Heart left ventricle (tissue), 16 donors: ENCODE measurements around the gene GPER1. TPM values are rescaled to one million over a fixed set of nuclear protein-coding genes. Genes with fewer than 3 reads are reported as not detected.

ENCODE experiments used
- ATAC-seq, 4 donors: fragments of 200-7000 bp; cut with Tn5 transposase; one replicate each; pipeline ENCODE4 v1.9.1; 2020 to 2022; ENCODE audit warnings: moderate library complexity in 4 of 4, mild to moderate bottlenecking in 3 of 4, moderate number of reproducible peaks in 1 of 4
- DNase-seq, 5 donors: peaks; one replicate each; pipeline ENCODE4 v3.0.0-alpha.2; 2020
- H3K27ac ChIP-seq, 12 donors: fragments of 200-600 bp; sonication (generic) in 4 of 12; one replicate each; pipeline versions ENCODE4 v1.5.0 to v1.8.0; 2016 to 2022; ENCODE audit warnings: mild to moderate bottlenecking in 2 of 12
- H3K27me3 ChIP-seq, 9 donors: fragments of 200-600 bp; sonication (generic) in 2 of 9; one replicate each; pipeline versions ENCODE4 v1.5.1 to v1.8.0; 2016 to 2022; ENCODE audit warnings: mild to moderate bottlenecking in 3 of 9
- H3K36me3 ChIP-seq, 9 donors: fragments of 200-600 bp; sonication (generic) in 2 of 9; one replicate each; pipeline versions ENCODE4 v1.5.0 to v1.8.0; 2018 to 2022; ENCODE audit warnings: mild to moderate bottlenecking in 2 of 9
- H3K4me1 ChIP-seq, 12 donors: fragments of 200-600 bp; sonication (generic) in 4 of 12; one replicate each; pipeline versions ENCODE4 v1.5.0 to v1.8.0; 2016 to 2022; ENCODE audit warnings: mild to moderate bottlenecking in 3 of 12
- H3K4me3 ChIP-seq, 12 donors: fragments of 200-600 bp; sonication (generic) in 4 of 12; one replicate each; pipeline versions ENCODE4 v1.5.0 to v1.8.0; 2017 to 2022; ENCODE audit warnings: mild to moderate bottlenecking in 9 of 12, moderate library complexity in 4 of 12
- H3K9me3 ChIP-seq, 12 donors: fragments of 200-600 bp; sonication (generic) in 4 of 12; one replicate each; pipeline versions ENCODE4 v1.5.0 to v1.8.0; 2016 to 2022; ENCODE audit warnings: mild to moderate bottlenecking in 1 of 12
- CTCF ChIP-seq, 12 donors: fragments of 200-600 bp; sonication (generic) in 4 of 12; IDR thresholded peaks; one replicate each; pipeline versions ENCODE4 v1.5.0 to v1.8.0; 2018 to 2022; ENCODE audit warnings: antibody characterized with exemption in 12 of 12, mild to moderate bottlenecking in 5 of 12
- POLR2A ChIP-seq, 2 donors: fragments of 450-650 bp; IDR thresholded peaks; one replicate each; pipeline ENCODE4 v1.6.1; 2017; ENCODE audit warnings: antibody characterized with exemption in 2 of 2, mild to moderate bottlenecking in 2 of 2, moderate library complexity in 2 of 2
- WGBS, 4 donors: extraction: QIAGEN DNeasy Blood & Tissue Kit in 2 of 4; methylation state at CpG; one replicate each; pipeline versions ENCODE4 v1.1.5 to v1.1.7; 2013 to 2018; 5-methylcytosine and 5-hydroxymethylcytosine counted together
- intact Hi-C, 10 donors: fragments of 100-400 bp; cut with DNase I; formaldehyde crosslinking; loops; one replicate each; pipeline versions ENCODE4 v1.11.1 to v1.14.2; 2022
- polyA plus RNA-seq, 2 donors: library from polyadenylated mRNA; stranded (reverse); fragments of 200-250 nt; gene quantifications; one replicate each; pipeline ENCODE4 v1.2.3, GENCODE V29; 2013
- total RNA-seq, 9 donors: library from RNA; depleted of rRNA in 2 of 9; stranded (reverse); fragments of >200 nt in 2 of 9; fragmentation: NEBNext Ultra II Directional in 3 of 9; extraction: Animal tissue kit (Norgen Biotek cat#: 25700) in 3 of 9; gene quantifications; one replicate each; pipeline versions ENCODE4 v1.1.0 to v1.2.4, GENCODE V29; 2016 to 2023
- donor health status: ischemic (EF 13 %, LVEDD 7.1; RV severe dilation, severe dysfunction).
- donor health status: healthy with polysubstance abuse.
- donor health status: DM: no; HTN: yes; CAD: no.
- donor health status: DM: no; HTN: no; CAD: no.
- donor health status: ischemic (EF 25% LVEDD 6.9; RV normal size, moderate dysfunction).
- donor health status: ischemic (EF 25% LVEDD 5.7; RV mildly dilated, moderate dysfunction).
- donor health status: healthy.
- donor health status: DM: yes; HTN: yes; CAD: no.
- donor health status: ischemic (EF 35%, LVEDD 5.7; RV mildly dilated, moderate dysfunction).
- donor health status: nonischemic (EF 11% LVEDD 7.7; RV severe dilation, severe dysfunction).
- donor health status: DM: yes; HTN: yes; CAD: no.
- donor health status: PGD.
- donor health status: ischemic (EF 29% LVEDD 5.4; RV normal size, mild dysfunction).
- donor health status: nonischemic (EF 23%, LVEDD 6.1; RV moderate dilation, normal function).

GPER1 gene
- total and polyA plus RNA-seq, 11 donors, result 1.4 to 8.8 (median 2.8) TPM

DNA sequence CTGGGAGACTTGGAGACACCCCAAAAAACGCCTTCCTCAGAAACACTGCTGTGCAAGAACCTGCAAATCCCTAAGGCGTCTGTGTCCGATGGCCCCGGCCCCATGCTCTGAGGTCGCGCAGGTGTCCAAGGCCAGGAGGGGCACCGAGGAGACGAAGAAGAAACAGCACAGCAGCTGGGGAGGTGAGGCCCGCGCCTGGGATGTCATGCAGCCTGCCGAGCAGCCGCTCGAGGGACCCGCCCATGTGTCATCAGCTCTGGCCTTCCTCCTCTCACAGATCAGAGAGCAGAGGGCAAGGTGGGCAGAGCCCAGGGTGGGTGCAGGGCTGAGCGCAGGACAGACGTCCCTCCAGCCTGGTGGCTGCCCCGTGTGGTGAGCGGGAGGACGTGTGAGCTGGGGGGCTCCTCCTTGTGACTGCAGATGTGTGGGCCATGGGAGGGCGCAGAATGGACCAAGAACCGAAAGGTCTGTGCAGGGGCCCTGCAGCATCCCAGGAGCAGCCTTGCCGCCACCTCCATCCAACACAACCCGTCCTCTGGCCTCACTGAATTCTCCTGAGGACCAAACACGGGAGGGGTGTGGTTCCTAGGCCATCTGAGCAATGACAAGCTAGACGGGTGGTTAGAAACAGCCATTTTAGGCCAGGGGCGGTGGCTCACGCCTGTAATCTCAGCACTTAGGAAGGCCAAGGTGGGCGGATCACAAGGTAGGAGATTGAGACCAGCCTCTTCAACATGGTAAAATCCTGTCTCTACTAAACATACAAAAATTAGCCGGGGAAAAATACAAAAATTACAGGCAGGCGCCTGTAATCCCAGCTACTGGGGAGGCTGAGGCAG, 13.1 kb upstream of the GPER1 start:
- H3K9me3 ChIP-seq, result no peaks in the 10 kb centered on the region
- intact Hi-C loops, result no loop called here
- TF ChIP-seq POLR2A (IDR thresholded peaks at IDR 0.05) (no peak), CTCF (IDR thresholded peaks at IDR 0.05) (no peak)
- H3K4me1 ChIP-seq, result peaks cover 0 to 17% (median 6%) of the 10 kb centered on the region in 12 donors
- 86 to 93% (median 90%) methylated on average over 24 to 30 of the region's 30 CpGs for WGBS, 4 donors
- no peaks in the 10 kb centered on the region for H3K36me3 ChIP-seq
- H3K27me3 ChIP-seq, result no peaks in the 10 kb centered on the region
- H3K4me3 ChIP-seq, result no peak overlapping the region
- no peak overlapping the region for H3K27ac ChIP-seq
- DNase-seq (no peak), ATAC-seq (no peak)

GRCh38 chr7:1076184-1077072, 11.5 kb upstream of the GPER1 start:
- DNase-seq (peak in 3 of 5 donors; percentile 60 to 69 (median 60)), ATAC-seq (peak; percentile 41 to 85 (median 66))
- Histone ChIP-seq H3K4me3 (peak overlapping the region in 10 of 12 donors; percentile 12 to 44 (median 27)), H3K36me3 (no peaks in the 10 kb centered on the region), H3K27me3 (no peaks in the 10 kb centered on the region), H3K4me1 (peaks cover 0 to 22% (median 7%) of the 10 kb centered on the region in 12 donors), H3K9me3 (no peaks in the 10 kb centered on the region), H3K27ac (peak overlapping the region in 11 of 12 donors; percentile 20 to 65 (median 55))
- intact Hi-C loops, result no loop called here
- 46 to 61% (median 53%) methylated on average over 23 to 27 of the region's 27 CpGs for WGBS, 4 donors
- no peak for TF ChIP-seq POLR2A (IDR thresholded peaks at IDR 0.05)
- TF ChIP-seq CTCF (IDR thresholded peaks at IDR 0.05), result peak in 2 of 12 donors; percentile 11 to 17

DNA sequence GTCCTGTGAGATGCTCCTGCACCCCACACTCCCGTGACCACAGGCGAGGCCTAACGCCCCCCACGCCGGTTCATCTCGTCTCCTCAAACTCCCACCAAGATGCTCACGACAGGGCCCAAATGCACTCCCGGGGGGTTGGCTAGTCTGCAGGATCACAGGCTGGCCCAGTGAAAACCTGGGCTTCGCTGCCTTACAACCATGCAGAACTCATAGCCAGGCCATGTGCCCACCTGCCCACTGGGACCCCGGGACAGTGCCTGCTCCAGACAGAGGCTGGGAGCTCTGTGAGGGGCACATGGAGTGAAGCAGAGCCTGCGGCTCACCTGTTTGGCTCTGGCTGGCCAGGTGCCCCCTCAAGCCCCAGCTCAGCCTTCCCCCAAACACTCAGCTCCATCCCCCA, 9.4 kb upstream of the GPER1 start:
- TF ChIP-seq POLR2A (IDR thresholded peaks at IDR 0.05), result no peak
- no peak for TF ChIP-seq CTCF (IDR thresholded peaks at IDR 0.05)
- WGBS, 4 donors, result 94 to 98% (median 96%) methylated on average over 9 to 11 of the region's 11 CpGs
- no peaks in the 10 kb centered on the region for H3K9me3 ChIP-seq
- no peak for ATAC-seq
- no peak overlapping the region for H3K27ac ChIP-seq
- no peak for DNase-seq
- H3K4me3 ChIP-seq, result no peak overlapping the region
- intact Hi-C loops, result no loop called here
- H3K27me3 ChIP-seq, result no peaks in the 10 kb centered on the region
- H3K4me1 ChIP-seq, result peaks cover 0 to 32% (median 14%) of the 10 kb centered on the region in 12 donors
- H3K36me3 ChIP-seq, result no peaks in the 10 kb centered on the region

- no peak for TF ChIP-seq POLR2A (IDR thresholded peaks at IDR 0.05)
- TF ChIP-seq CTCF (IDR thresholded peaks at IDR 0.05), result no peak
- Histone ChIP-seq H3K4me3 (no peak overlapping the region), H3K27me3 (no peaks in the 10 kb centered on the region), H3K4me1 (peaks cover 0 to 32% (median 14%) of the 10 kb centered on the region in 12 donors), H3K36me3 (no peaks in the 10 kb centered on the region), H3K27ac (no peak overlapping the region), H3K9me3 (no peaks in the 10 kb centered on the region)
- intact Hi-C loops, result no loop called here
- DNase-seq (no peak), ATAC-seq (no peak)
- 91 to 94% (median 93%) methylated on average over 14 to 15 of the region's 15 CpGs for WGBS, 4 donors
Measured at GRCh38 chr7:1078985-1079384, 8.9 kb upstream of the GPER1 start.
